Mammary epithelial cell (primary cell): ENCODE measurements around the gene SERINC2.

ENCODE experiments used
- CTCF ChIP-seq, 2 donors: IDR thresholded peaks in 1 of 2; conservative IDR thresholded peaks in 1 of 2; 2 replicates each; pipeline ENCODE4 v1.5.1; 2011 to 2012; ENCODE audit warnings: inconsistent platforms in 2 of 2, low read length in 2 of 2, mild to moderate bottlenecking in 2 of 2, control low read depth in 1 of 2, low read depth in 1 of 2; ENCODE audit not compliant: insufficient read depth in 1 of 2; ENCODE audit errors: extremely low read depth in 1 of 2
- EZH2 ChIP-seq: IDR thresholded peaks from 2 replicates; pipeline ENCODE4 v1.6.1; 2012; ENCODE audit warnings: low read length, inconsistent platforms, borderline replicate concordance

- TF ChIP-seq CTCF (conservative IDR thresholded peaks at IDR 0.05 in 1 of 2, IDR thresholded peaks at IDR 0.05 in 1 of 2; ENCODE audit: extremely low read depth in 1 of 2, insufficient read depth in 1 of 2, low read depth in 1 of 2, low read length in 2 of 2): no peak
- TF ChIP-seq EZH2: no peak
Observed at GRCh38 chr1:31428436-31429221, 15.6 kb downstream of the SERINC2 start.
